GM23338 (cell line): ENCODE data around the gene CD300LB. TPM values are rescaled to one million over a fixed set of nuclear protein-coding genes. Genes with fewer than 3 reads are reported as not detected.

ENCODE experiments used
- ATAC-seq: fragments of 200-7000 bp; cut with Tn5 transposase; 3 replicates; pipeline ENCODE4 v1.9.1; 2020
- DNase-seq: peaks from one replicate; pipeline ENCODE4 v3.0.0-alpha.2; 2015; ENCODE audit warnings: low spot score
- H2AFZ ChIP-seq: fragments of 200-600 bp; sonication (generic); 2 replicates; pipeline ENCODE4 v1.8.0; 2016; ENCODE audit warnings: antibody characterized with exemption, mild to moderate bottlenecking, moderate library complexity
- H3F3A ChIP-seq: fragments of 200-600 bp; sonication (generic); replicated peaks from 2 replicates; pipeline ENCODE4 v1.8.0; 2017; ENCODE audit warnings: antibody characterized with exemption, mixed run types, low read depth
- H3K27ac ChIP-seq: fragments of 200-600 bp; sonication (generic); 2 replicates; pipeline ENCODE4 v1.6.1; 2016; ENCODE audit warnings: low read depth
- H3K27me3 ChIP-seq: fragments of 200-600 bp; sonication (generic); 2 replicates; pipeline ENCODE4 v1.8.0; 2016; ENCODE audit warnings: mild to moderate bottlenecking, mixed run types, moderate library complexity; ENCODE audit not compliant: insufficient read depth
- H3K36me3 ChIP-seq: fragments of 200-600 bp; sonication (generic); 2 replicates; pipeline ENCODE4 v1.8.0; 2016; ENCODE audit warnings: mild to moderate bottlenecking; ENCODE audit not compliant: insufficient read depth
- H3K4me1 ChIP-seq: fragments of 200-600 bp; sonication (generic); 2 replicates; pipeline ENCODE4 v1.8.0; 2016; ENCODE audit warnings: mild to moderate bottlenecking, moderate library complexity; ENCODE audit not compliant: insufficient read depth
- H3K4me2 ChIP-seq: fragments of 200-600 bp; sonication (generic); 2 replicates; pipeline ENCODE4 v1.7.1; 2017; ENCODE audit warnings: mixed run types
- H3K4me3 ChIP-seq: fragments of 200-600 bp; sonication (generic); 2 replicates; pipeline ENCODE4 v1.6.1; 2016; ENCODE audit warnings: mixed run types
- H3K79me2 ChIP-seq: fragments of 200-600 bp; sonication (generic); replicated peaks from 2 replicates; pipeline ENCODE4 v1.8.0; 2017; ENCODE audit warnings: mild to moderate bottlenecking; ENCODE audit not compliant: insufficient read depth
- H3K9me2 ChIP-seq: fragments of 200-600 bp; sonication (generic); 2 replicates; pipeline ENCODE4 v1.8.0; 2017; ENCODE audit not compliant: insufficient read depth
- H4K20me1 ChIP-seq: fragments of 200-600 bp; sonication (generic); replicated peaks from 2 replicates; pipeline ENCODE4 v1.8.0; 2017; ENCODE audit warnings: mild to moderate bottlenecking; ENCODE audit not compliant: insufficient read depth
- H3K27ac Mint-ChIP-seq: 2 replicates; pipeline ENCODE4 v1.8.0; 2020; ENCODE audit warnings: inconsistent platforms, mild to moderate bottlenecking, moderate library complexity, mixed read lengths
- H3K27me3 Mint-ChIP-seq: 3 replicates; pipeline ENCODE4 v1.8.0; 2022; ENCODE audit warnings: low read depth, mild to moderate bottlenecking, moderate library complexity, mixed read lengths, inconsistent platforms; ENCODE audit not compliant: insufficient read depth, poor library complexity
- H3K36me3 Mint-ChIP-seq: 3 replicates; pipeline ENCODE4 v1.8.0; 2021; ENCODE audit warnings: low read depth, mild to moderate bottlenecking, inconsistent platforms, moderate library complexity, mixed read lengths
- H3K4me1 Mint-ChIP-seq: 3 replicates; pipeline ENCODE4 v1.8.0; 2020; ENCODE audit warnings: mild to moderate bottlenecking, inconsistent platforms, mixed read lengths
- H3K4me3 Mint-ChIP-seq: 3 replicates; pipeline ENCODE4 v1.8.0; 2021; ENCODE audit warnings: moderate library complexity, mild to moderate bottlenecking, inconsistent platforms, mixed read lengths
- H3K9me3 Mint-ChIP-seq: 3 replicates; pipeline ENCODE4 v1.8.0; 2020; ENCODE audit warnings: moderate library complexity, mild to moderate bottlenecking, inconsistent platforms, mixed read lengths
- CREB1 ChIP-seq: fragments of 250-450 bp; sonication (Bioruptor Pico); IDR thresholded peaks from 2 replicates; pipeline ENCODE4 v1.5.0; 2020; ENCODE audit warnings: low read depth, mild to moderate bottlenecking, moderate library complexity
- ETS1 ChIP-seq: IDR thresholded peaks from 2 replicates; pipeline ENCODE4 v1.6.1; 2016; ENCODE audit warnings: antibody characterized with exemption
- EZH2phosphoT487 ChIP-seq: fragments of 200-600 bp; sonication (generic); IDR thresholded peaks from one replicate; pipeline ENCODE4 v1.8.1; 2018; ENCODE audit warnings: antibody characterized with exemption; ENCODE audit not compliant: unreplicated experiment
- NANOG ChIP-seq: IDR thresholded peaks from 2 replicates; pipeline ENCODE4 v1.6.1; 2016; ENCODE audit warnings: antibody characterized with exemption, borderline replicate concordance
- REST ChIP-seq: IDR thresholded peaks from one replicate; pipeline ENCODE4 v1.6.1; 2018; ENCODE audit warnings: antibody characterized with exemption; ENCODE audit not compliant: unreplicated experiment
- STAT1 ChIP-seq: IDR thresholded peaks from one replicate; pipeline ENCODE4 v1.6.1; 2016; ENCODE audit warnings: antibody characterized with exemption; ENCODE audit not compliant: unreplicated experiment
- ZNF114 ChIP-seq: fragments of 250-450 bp; sonication (Bioruptor Pico); IDR thresholded peaks from 2 replicates; pipeline ENCODE4 v1.5.0; 2020; ENCODE audit warnings: mild to moderate bottlenecking, moderate library complexity
- ZNF331 ChIP-seq: fragments of 250-450 bp; sonication (Bioruptor Pico); IDR thresholded peaks from 2 replicates; pipeline ENCODE4 v1.5.0; 2020; ENCODE audit warnings: low read depth, mild to moderate bottlenecking, moderate library complexity
- ZNF462 ChIP-seq: fragments of 250-450 bp; sonication (Bioruptor Pico); IDR thresholded peaks from 2 replicates; pipeline ENCODE4 v1.5.0; 2020; ENCODE audit warnings: mild to moderate bottlenecking, moderate library complexity
- polyA plus RNA-seq: library from polyadenylated mRNA; unstranded; fragments of >200 nt; fragmentation: Nextera tagmentation; extraction: Ambion mirVana; gene quantifications from 2 replicates; pipeline ENCODE4 v1.2.1, GENCODE V29; 2016
- total RNA-seq: library from RNA; depleted of rRNA; stranded (reverse); fragments of >200 nt; shearing (Covaris generic); gene quantifications from 2 replicates; pipeline ENCODE4 v1.2.3, GENCODE V29; 2014

CD300LB gene
- total and polyA plus RNA-seq, 2 experiments from 2014 or later: not detected

GRCh38 chr17:74578979-74579378 lies 47.7 kb upstream of the CD300LB start:
- H3K36me3 ChIP-seq: no peaks in the 10 kb centered on the region
- peaks cover 2% of the 10 kb centered on the region for H3K9me3 Mint-ChIP-seq
- no peaks in the 10 kb centered on the region for H3K4me1 ChIP-seq
- H3K4me3 Mint-ChIP-seq: no peak overlapping the region
- H2AFZ ChIP-seq: no peak overlapping the region
- H3K36me3 Mint-ChIP-seq: no peaks in the 10 kb centered on the region; the same call in 2 of the 3 replicates
- no peaks in the 10 kb centered on the region for H3K79me2 ChIP-seq
- H4K20me1 ChIP-seq: no peaks in the 10 kb centered on the region
- ATAC-seq: no peak
- H3F3A ChIP-seq: no peaks in the 10 kb centered on the region
- H3K27ac ChIP-seq: no peak overlapping the region
- H3K4me1 Mint-ChIP-seq: peaks cover 5% of the 10 kb centered on the region; the same call in 1 of the 3 replicates
- no peaks in the 10 kb centered on the region for H3K27me3 ChIP-seq
- TF ChIP-seq ZNF462 (CRISPR knock-in tag): no peak
- no peak for DNase-seq
- H3K4me2 ChIP-seq: no peak overlapping the region
- H3K27me3 Mint-ChIP-seq: peaks cover 3% of the 10 kb centered on the region
- no peak overlapping the region for H3K27ac Mint-ChIP-seq
- no peak overlapping the region for H3K4me3 ChIP-seq
- H3K9me2 ChIP-seq: no peaks in the 10 kb centered on the region

- Histone ChIP-seq H2AFZ (no peak overlapping the region), H3K4me1 (no peaks in the 10 kb centered on the region), H3K36me3 (no peaks in the 10 kb centered on the region), H3K79me2 (no peaks in the 10 kb centered on the region), H3K4me3 (no peak overlapping the region), H3K27ac (no peak overlapping the region), H3K9me2 (no peaks in the 10 kb centered on the region), H3F3A (no peaks in the 10 kb centered on the region), H4K20me1 (no peaks in the 10 kb centered on the region), H3K4me2 (no peak overlapping the region), H3K27me3 (no peaks in the 10 kb centered on the region)
- no peaks in the 10 kb centered on the region for H3K27me3 Mint-ChIP-seq
- ATAC-seq: no peak
- no peaks in the 10 kb centered on the region; the same call in 2 of the 3 replicates for H3K36me3 Mint-ChIP-seq
- H3K9me3 Mint-ChIP-seq: no peaks in the 10 kb centered on the region; the same call in 2 of the 3 replicates
- peaks cover 5% of the 10 kb centered on the region; the same call in 1 of the 3 replicates for H3K4me1 Mint-ChIP-seq
- no peak overlapping the region for H3K27ac Mint-ChIP-seq
- no peak overlapping the region for H3K4me3 Mint-ChIP-seq
- no peak for DNase-seq
- TF ChIP-seq ETS1 (no peak), STAT1 (no peak), NANOG (no peak), ZNF114 (no peak), REST (no peak), EZH2phosphoT487 (no peak), CREB1 (CRISPR knock-in tag) (no peak), ZNF331 (CRISPR knock-in tag) (no peak)
These were observed 43.3 kb upstream of the CD300LB start for GRCh38 chr17:74574489-74575142.
